RWPE1 (cell line): Measurements from ENCODE around the gene RAB31.

Source experiments
- CTCF ChIA-PET: fragments of 350-600 bp; sonication (Branson Sonifier 250); formaldehyde crosslinking; extraction: SDS; loops from one replicate; lab custom pipeline; 2021; lab: Yijun Ruan, JAX
- POLR2A ChIA-PET: fragments of 400-600 bp; formaldehyde crosslinking; extraction: SDS; loops from one replicate; lab custom pipeline; 2020; ENCODE audit warnings: antibody characterized with exemption; ENCODE audit not compliant: low non-redundant PET; lab: Yijun Ruan, JAX
- DNase-seq: peaks from one replicate; pipeline ENCODE4 v3.0.0; 2012; ENCODE audit warnings: low spot score
- H3K27ac ChIP-seq: fragments of 450-650 bp; 2 replicates; pipeline ENCODE4 v1.5.1; 2017
- TF ChIP-seq, protein P1 (sequence below): fragments of 450-650 bp; conservative IDR thresholded peaks from 2 replicates; pipeline ENCODE4 v1.5.1; 2017; ENCODE audit warnings: low read depth, mild to moderate bottlenecking

RAB31 gene

GRCh38 chr18:9906481-9906880, 198.4 kb downstream of the RAB31 start:
- DNase-seq, result no peak
- CTCF ChIA-PET, result no interaction called here
- TF ChIP-seq, protein P1, sequence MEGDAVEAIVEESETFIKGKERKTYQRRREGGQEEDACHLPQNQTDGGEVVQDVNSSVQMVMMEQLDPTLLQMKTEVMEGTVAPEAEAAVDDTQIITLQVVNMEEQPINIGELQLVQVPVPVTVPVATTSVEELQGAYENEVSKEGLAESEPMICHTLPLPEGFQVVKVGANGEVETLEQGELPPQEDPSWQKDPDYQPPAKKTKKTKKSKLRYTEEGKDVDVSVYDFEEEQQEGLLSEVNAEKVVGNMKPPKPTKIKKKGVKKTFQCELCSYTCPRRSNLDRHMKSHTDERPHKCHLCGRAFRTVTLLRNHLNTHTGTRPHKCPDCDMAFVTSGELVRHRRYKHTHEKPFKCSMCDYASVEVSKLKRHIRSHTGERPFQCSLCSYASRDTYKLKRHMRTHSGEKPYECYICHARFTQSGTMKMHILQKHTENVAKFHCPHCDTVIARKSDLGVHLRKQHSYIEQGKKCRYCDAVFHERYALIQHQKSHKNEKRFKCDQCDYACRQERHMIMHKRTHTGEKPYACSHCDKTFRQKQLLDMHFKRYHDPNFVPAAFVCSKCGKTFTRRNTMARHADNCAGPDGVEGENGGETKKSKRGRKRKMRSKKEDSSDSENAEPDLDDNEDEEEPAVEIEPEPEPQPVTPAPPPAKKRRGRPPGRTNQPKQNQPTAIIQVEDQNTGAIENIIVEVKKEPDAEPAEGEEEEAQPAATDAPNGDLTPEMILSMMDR, result no peak
- POLR2A ChIA-PET, result no interaction called here
- no peak overlapping the region for H3K27ac ChIP-seq

GRCh38 chr18:9907867-9908266, 199.8 kb downstream of the RAB31 start:
- no peak overlapping the region for H3K27ac ChIP-seq
- CTCF ChIA-PET, result no interaction called here
- no peak for DNase-seq
- POLR2A ChIA-PET, result no interaction called here
- TF ChIP-seq, protein P1, result no peak

- no peak overlapping the region for H3K27ac ChIP-seq
- TF ChIP-seq, protein P1, result no peak
- DNase-seq, result no peak
- POLR2A ChIA-PET, result no interaction called here
- CTCF ChIA-PET, result interaction anchor here (0.5 to 0.8 kb wide), 2 partner anchors 9 to 184 kb away, joined by 3 read pairs; no protein-coding TSS in a partner anchor
Measured at GRCh38 chr18:9910071-9910470, 202.0 kb downstream of the RAB31 start.

DNA sequence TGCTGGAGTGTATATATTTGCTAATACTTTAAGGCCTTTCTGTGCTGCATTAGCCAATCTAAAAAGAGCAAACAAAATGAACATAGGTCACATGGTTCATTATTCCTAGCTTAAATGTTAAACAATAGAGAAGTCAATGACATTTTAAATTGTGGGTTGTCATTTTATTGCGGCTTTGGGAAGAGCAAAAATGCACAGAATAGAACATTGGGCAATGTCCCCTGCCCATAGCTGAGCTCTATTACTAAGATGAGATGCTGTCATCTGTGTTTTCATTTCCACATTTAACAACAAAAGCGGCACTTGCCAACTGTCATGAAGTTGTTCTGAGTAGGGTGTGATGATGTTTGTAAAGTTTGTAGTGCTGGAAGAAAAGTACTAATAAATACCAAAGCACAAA, 202.6 kb downstream of the RAB31 start:
- POLR2A ChIA-PET, result no interaction called here
- TF ChIP-seq, protein P1, result no peak
- H3K27ac ChIP-seq, result no peak overlapping the region
- CTCF ChIA-PET, result interaction anchor here (0.5 kb wide), 1 partner anchor 183 kb away, joined by 3 read pairs; no protein-coding TSS in a partner anchor
- DNase-seq, result no peak

- TF ChIP-seq, protein P1, result no peak
- POLR2A ChIA-PET, result no interaction called here
- H3K27ac ChIP-seq, result no peak overlapping the region
- CTCF ChIA-PET, result no interaction called here
- no peak for DNase-seq
Measured at GRCh38 chr18:9911226-9911625, 203.1 kb downstream of the RAB31 start.
